DMS153 treated with DMSO at 0.1 percent for 48 hours (cell line): ENCODE results near the gene PRSS22.

ENCODE experiments used
- DNase-seq: peaks from one replicate; lab custom pipeline; 2025; ENCODE audit not compliant: unreplicated experiment; lab: John Stamatoyannopoulos, UW

Gene PRSS22

GRCh38 chr16:2852731-2853507 is 5.1 kb downstream of the PRSS22 start:
- DNase-seq, result no peak

GRCh38 chr16:2852003-2852730 is 5.8 kb downstream of the PRSS22 start:
- DNase-seq, result no peak

GRCh38 chr16:2848933-2849725 is 8.8 kb downstream of the PRSS22 start:
- DNase-seq, result no peak

- no peak for DNase-seq
Measured at GRCh38 chr16:2846511-2847310, 11.3 kb downstream of the PRSS22 start.

- no peak for DNase-seq
Measured at GRCh38 chr16:2845116-2845515, 12.9 kb downstream of the PRSS22 start.

- DNase-seq, result no peak
Measured at GRCh38 chr16:2843526-2843925, 14.4 kb downstream of the PRSS22 start.

GRCh38 chr16:2842340-2843000 is 15.5 kb downstream of the PRSS22 start:
- DNase-seq, result no peak

- DNase-seq, result no peak
Measured at GRCh38 chr16:2841606-2842339, 16.2 kb downstream of the PRSS22 start.

GRCh38 chr16:2840914-2841313 is 17.1 kb downstream of the PRSS22 start:
- DNase-seq, result no peak

GRCh38 chr16:2839650-2840450 is 18.1 kb downstream of the PRSS22 start:
- DNase-seq, result no peak

- no peak for DNase-seq
Measured at GRCh38 chr16:2838928-2839327, 19.0 kb downstream of the PRSS22 start.

- DNase-seq, result no peak
Measured at GRCh38 chr16:2836646-2837508, 21.1 kb downstream of the PRSS22 start.

- no peak for DNase-seq
Measured at GRCh38 chr16:2835638-2836493, 22.1 kb downstream of the PRSS22 start.

- no peak for DNase-seq
Measured at GRCh38 chr16:2834968-2835367, 23.0 kb downstream of the PRSS22 start.

- no peak for DNase-seq
Measured at GRCh38 chr16:2833776-2834175, 24.2 kb downstream of the PRSS22 start.

- no peak for DNase-seq
Measured at GRCh38 chr16:2831203-2831602, 26.8 kb downstream of the PRSS22 start.

GRCh38 chr16:2830355-2830695 is 27.6 kb downstream of the PRSS22 start:
- DNase-seq, result no peak
